KBM-7 (cell line): ENCODE measurements around the gene DHDDS.
A peak's percentile ranks its signal among the peaks of the same experiment; 100 is the strongest.
"Not testable (repeated sequence)": the region's sequence is repeated elsewhere in the genome, so short reads cannot be mapped to it uniquely, and the experiment has no call there.

Experiments
- DNase-seq: peaks from one replicate; pipeline ENCODE4 v3.0.0-alpha.2; 2015
- in situ Hi-C: fragments of 300-500 bp; cut with MboI; formaldehyde crosslinking; loops from 2 replicates; pipeline ENCODE4 v1.14.3; 2020; ENCODE audit warnings: low sequenced_read_pairs, low pct_unique_long_range_greater_than_20kb, mixed read lengths

Gene DHDDS, protein sequence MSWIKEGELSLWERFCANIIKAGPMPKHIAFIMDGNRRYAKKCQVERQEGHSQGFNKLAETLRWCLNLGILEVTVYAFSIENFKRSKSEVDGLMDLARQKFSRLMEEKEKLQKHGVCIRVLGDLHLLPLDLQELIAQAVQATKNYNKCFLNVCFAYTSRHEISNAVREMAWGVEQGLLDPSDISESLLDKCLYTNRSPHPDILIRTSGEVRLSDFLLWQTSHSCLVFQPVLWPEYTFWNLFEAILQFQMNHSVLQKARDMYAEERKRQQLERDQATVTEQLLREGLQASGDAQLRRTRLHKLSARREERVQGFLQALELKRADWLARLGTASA

GRCh38 chr1:26431979-26432695, at the start of gene DHDDS:
TSS of gene DHDDS (plus strand) at chr1:26432321. CDS start at chr1:26432946, 625 bp downstream.
- peak; percentile 99 for DNase-seq
- in situ Hi-C loops = no loop called here

GRCh38 chr1:26384076-26384475, 48.0 kb upstream of the DHDDS start:
- in situ Hi-C loops = no loop called here
- no peak for DNase-seq

GRCh38 chr1:26385063-26385462, 47.1 kb upstream of the DHDDS start:
- in situ Hi-C loops, DNase-seq: not testable (repeated sequence)

DNA sequence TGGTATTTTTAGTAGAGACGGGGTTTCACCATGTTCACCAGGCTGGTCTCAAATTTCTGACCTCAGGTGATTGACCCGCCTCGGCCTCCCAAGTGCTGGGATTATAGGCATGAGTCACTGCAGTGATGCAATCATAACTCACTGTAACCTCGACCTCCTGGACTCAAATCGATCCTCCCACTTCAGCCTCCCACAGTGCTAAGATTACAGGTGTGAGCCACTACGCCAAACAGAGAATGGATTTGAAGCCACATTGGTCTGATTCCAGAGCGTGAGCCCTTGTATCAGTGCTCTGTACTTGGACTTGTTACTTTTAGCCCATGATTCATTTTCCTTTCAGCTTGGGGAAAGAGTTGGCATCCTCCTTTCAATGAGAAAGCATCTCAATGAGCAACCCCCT, 44.7 kb upstream of the DHDDS start:
- in situ Hi-C loops = no loop called here
- DNase-seq = no peak

- no peak for DNase-seq
- in situ Hi-C loops = no loop called here
Observed at GRCh38 chr1:26388791-26389445, 43.2 kb upstream of the DHDDS start.

- in situ Hi-C loops = no loop called here
Observed at GRCh38 chr1:26389604-26390247, 42.4 kb upstream of the DHDDS start.

DNA sequence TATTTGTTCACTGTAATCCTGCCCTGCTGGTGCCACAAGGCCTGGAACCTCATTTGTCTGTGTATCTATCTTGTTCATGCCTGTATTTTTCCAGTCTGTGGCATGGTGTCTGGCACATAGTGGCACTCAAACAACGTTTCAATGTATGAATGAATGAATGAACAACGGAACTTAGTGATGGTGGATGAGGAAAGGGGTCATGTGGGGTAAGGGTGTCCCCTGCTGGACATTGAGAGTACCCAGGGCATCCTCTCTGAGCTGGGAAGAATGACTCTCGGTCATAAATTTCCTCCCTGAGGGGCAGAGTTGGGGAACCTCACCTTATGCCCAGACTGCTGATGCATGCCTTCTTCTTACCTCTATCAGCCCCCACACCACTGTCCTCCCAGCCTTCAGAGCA, 40.7 kb upstream of the DHDDS start:
- in situ Hi-C loops = no loop called here
- DNase-seq = peak; percentile 66

More at GRCh38 chr1:26389604-26390247, 42.4 kb upstream of the DHDDS start:
- DNase-seq = no peak

GRCh38 chr1:26395754-26396153, 36.4 kb upstream of the DHDDS start:
- in situ Hi-C loops = no loop called here
- no peak for DNase-seq

GRCh38 chr1:26399034-26399433, 33.1 kb upstream of the DHDDS start:
- no peak for DNase-seq
- in situ Hi-C loops = no loop called here

- DNase-seq = no peak
- in situ Hi-C loops = no loop called here
Observed at GRCh38 chr1:26401891-26402290, 30.2 kb upstream of the DHDDS start.

DNA sequence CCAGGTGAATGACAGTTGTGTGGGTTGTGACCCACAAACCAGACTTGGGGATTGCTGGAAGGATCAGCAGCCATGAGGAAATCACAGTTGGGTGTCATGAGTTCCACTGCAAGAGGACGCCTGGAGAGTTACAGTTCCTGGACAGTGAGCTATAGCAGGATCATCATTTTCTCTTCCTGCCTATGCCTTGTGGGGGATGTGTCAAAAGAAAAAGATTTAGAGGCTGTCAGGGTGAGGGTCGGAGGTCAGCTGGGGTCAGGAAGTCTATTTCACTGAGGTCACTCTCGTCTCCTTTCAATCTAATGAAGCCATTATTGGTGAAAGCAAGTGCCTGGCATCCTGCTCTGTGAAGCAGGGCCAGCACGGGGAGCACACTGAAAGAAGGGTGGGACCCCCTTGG, 28.5 kb upstream of the DHDDS start:
- no peak for DNase-seq
- in situ Hi-C loops = no loop called here

GRCh38 chr1:26404641-26405040, 27.5 kb upstream of the DHDDS start:
- in situ Hi-C loops = no loop called here
- no peak for DNase-seq

DNA sequence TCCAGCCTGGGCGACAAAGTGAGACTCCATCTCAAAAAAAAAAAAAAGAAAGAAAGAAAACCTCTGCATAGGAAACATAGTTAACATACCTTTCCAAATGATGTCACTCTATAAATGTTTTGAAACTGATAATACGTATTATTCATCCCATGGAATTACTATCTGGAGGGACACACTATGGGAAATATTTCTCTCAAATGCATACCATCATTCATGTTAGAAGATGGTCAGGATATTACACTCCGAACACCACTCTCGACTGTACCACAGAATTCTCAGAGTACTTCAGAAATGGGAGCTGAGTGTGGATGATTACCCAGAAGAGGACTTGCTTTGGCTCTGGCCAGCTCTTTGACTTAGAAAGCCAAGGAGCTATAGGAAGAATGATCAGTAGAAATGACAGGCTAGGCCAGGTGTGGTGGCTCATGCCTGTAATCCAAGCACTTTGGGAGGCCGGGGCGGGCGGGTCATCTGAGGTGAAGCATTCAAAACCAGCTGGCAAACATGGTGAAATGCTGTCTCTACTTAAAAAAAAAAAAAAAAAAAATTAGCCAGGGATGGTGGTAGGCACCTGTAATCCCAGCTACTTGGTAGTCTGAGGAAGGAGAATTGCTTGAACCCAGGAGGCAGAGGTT, 26.7 kb upstream of the DHDDS start:
- in situ Hi-C loops = no loop called here

DNA sequence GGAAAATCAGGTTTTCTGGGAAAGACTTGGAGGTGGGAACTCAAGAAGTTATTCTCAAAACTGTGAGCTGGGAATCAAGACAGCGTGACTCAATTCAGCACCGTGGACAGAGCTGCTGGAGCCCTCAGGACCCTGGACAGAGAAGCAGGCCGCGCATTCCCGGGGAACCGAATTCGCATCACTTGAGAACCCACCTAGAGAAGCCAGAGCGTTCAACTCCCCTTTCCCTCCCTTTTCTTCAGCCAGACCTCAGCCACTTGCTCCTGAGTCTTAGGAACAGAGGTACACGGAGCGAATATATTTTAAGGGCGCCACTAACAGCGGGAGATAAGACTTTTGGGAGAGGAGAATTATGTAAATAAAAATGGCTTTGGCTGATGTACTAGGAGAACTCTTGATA, 23.5 kb upstream of the DHDDS start:
- in situ Hi-C loops = no loop called here
- DNase-seq = peak; percentile 83

More for the DNA sequence above, 26.7 kb upstream of the DHDDS start:
- no peak for DNase-seq

DNA sequence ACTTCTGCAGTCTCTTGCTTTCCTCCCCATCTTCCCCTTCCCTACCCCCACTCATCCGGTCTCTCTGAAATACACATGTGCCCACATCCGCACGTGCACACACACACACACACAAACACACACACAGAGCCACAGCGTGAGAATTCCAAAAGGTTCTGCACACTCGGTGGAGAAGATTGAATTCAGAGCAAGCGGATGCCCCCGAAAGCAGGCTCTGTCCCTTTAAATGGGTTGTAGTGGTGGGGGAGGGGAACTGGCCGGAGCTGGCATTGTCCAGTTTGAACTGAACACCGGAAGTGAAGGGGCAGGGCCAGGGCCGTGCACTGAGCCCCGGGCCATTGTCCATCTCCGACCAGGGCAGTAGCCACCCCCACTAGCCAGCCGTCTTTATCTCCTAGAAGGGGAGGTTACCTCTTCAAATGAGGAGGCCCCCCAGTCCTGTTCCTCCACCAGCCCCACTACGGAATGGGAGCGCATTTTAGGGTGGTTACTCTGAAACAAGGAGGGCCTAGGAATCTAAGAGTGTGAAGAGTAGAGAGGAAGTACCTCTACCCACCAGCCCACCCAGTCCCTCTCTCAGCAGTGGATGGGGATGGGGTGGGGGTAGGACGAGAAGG, 22.8 kb upstream of the DHDDS start:
- in situ Hi-C loops = no loop called here
- DNase-seq = no peak

GRCh38 chr1:26410706-26411623, 21.2 kb upstream of the DHDDS start, which contains the start of gene LIN28A:
TSS of gene LIN28A (plus strand) at chr1:26410817. CDS start at chr1:26410892, 75 bp downstream.
- DNase-seq = no peak
- in situ Hi-C loops = no loop called here

DNA sequence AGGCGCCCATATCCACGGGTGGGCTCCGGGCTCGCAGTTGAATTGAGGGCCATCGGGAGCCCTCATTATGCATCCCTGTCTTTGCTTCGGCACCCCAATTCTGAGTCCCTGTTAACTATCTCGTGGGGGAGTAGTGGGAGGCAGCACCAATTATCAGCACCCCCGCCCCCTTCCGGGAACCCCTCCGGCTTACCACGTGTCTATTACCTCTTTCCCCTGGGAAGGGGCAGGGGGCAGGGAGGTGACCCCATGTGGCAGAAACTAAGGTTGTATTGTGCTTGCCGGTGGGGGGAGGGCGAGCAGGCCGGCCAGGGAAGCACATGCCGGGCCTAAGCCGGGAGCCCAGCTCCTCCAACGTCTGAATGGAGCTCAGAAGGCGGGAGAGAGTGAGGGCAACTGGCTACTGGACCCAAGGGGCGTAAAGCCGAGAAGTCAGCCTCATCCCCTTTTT, 20.5 kb upstream of the DHDDS start:
- in situ Hi-C loops = no loop called here

More for the DNA sequence above, 20.5 kb upstream of the DHDDS start:
- no peak for DNase-seq
